CD4-positive, alpha-beta T cell (primary cell): ENCODE results near the gene SCD5. TPM values are rescaled to one million over a fixed set of nuclear protein-coding genes. Genes with fewer than 3 reads are reported as not detected.
"Not testable (repeated sequence)": the region's sequence is repeated elsewhere in the genome, so short reads cannot be mapped to it uniquely, and the experiment has no call there.

ENCODE experiments used
- ATAC-seq: fragments of 200-7000 bp; cut with Tn5 transposase; one replicate; pipeline ENCODE4 v1.10.0; 2022; ENCODE audit warnings: mild to moderate bottlenecking; ENCODE audit not compliant: poor library complexity
- CTCF ChIA-PET: fragments of 350-600 bp; sonication (Branson Sonifier 250); formaldehyde crosslinking; loops from one replicate; lab custom pipeline; 2021; ENCODE audit warnings: antibody characterized with exemption, inconsistent platforms; lab: Charles Lee
- POLR2A ChIA-PET: fragments of 350-600 bp; sonication (Branson Sonifier 250); formaldehyde crosslinking; loops from one replicate; lab custom pipeline; 2021; ENCODE audit warnings: antibody characterized with exemption, inconsistent platforms; lab: Charles Lee
- DNase-seq, 14 experiments: peaks; one replicate each; pipeline ENCODE4 v3.0.0-alpha.2; 2013 to 2020; ENCODE audit warnings: mixed read lengths in 2 of 14
- H3K27ac ChIP-seq, 2 donors: one replicate each; pipeline versions ENCODE4 v1.5.1 to v1.7.0; 2013; ENCODE audit warnings: low read length in 2 of 2, low read depth in 1 of 2, mild to moderate bottlenecking in 1 of 2
- H3K27me3 ChIP-seq, 2 experiments: 1 replicate in 1 of 2; 2 replicates in 1 of 2; pipeline versions ENCODE4 v1.6.1 to v1.7.0; 2013; ENCODE audit warnings: low read length in 2 of 2, control low read depth in 1 of 2, mild to moderate bottlenecking in 1 of 2, moderate library complexity in 1 of 2; ENCODE audit not compliant: insufficient read depth in 2 of 2, control insufficient read depth in 1 of 2
- H3K36me3 ChIP-seq: one replicate; pipeline ENCODE4 v1.6.1; 2013; ENCODE audit warnings: low read length, control low read depth; ENCODE audit not compliant: insufficient read depth
- H3K4me1 ChIP-seq: one replicate; pipeline ENCODE4 v1.6.1; 2013; ENCODE audit warnings: low read length, control low read depth; ENCODE audit not compliant: insufficient read depth
- H3K4me3 ChIP-seq: one replicate; pipeline ENCODE4 v1.5.1; 2013; ENCODE audit warnings: mild to moderate bottlenecking, low read length, moderate library complexity
- H3K9me3 ChIP-seq, 2 experiments: 1 replicate in 1 of 2; 2 replicates in 1 of 2; pipeline versions ENCODE4 v1.6.1 to v1.7.0; 2013; ENCODE audit warnings: low read length in 2 of 2, mild to moderate bottlenecking in 2 of 2, control low read depth in 1 of 2, moderate library complexity in 1 of 2; ENCODE audit not compliant: control insufficient read depth in 1 of 2, insufficient read depth in 1 of 2
- H3K27ac Mint-ChIP-seq: one replicate; pipeline ENCODE4 v1.8.0; 2020; ENCODE audit warnings: mixed read lengths
- H3K27me3 Mint-ChIP-seq: one replicate; pipeline ENCODE4 v1.8.0; 2021; ENCODE audit warnings: mixed read lengths
- H3K36me3 Mint-ChIP-seq: one replicate; pipeline ENCODE4 v1.8.0; 2021; ENCODE audit warnings: low read depth, mixed read lengths
- H3K4me1 Mint-ChIP-seq: one replicate; pipeline ENCODE4 v1.8.0; 2021; ENCODE audit warnings: low read depth, mixed read lengths
- H3K4me3 Mint-ChIP-seq: one replicate; pipeline ENCODE4 v1.8.0; 2020; ENCODE audit warnings: mild to moderate bottlenecking, mixed read lengths
- H3K9me3 Mint-ChIP-seq: one replicate; pipeline ENCODE4 v1.8.0; 2020; ENCODE audit warnings: mixed read lengths
- CTCF ChIP-seq: fragments of 200-600 bp; IDR thresholded peaks from one replicate; pipeline ENCODE4 v1.8.0; 2022; ENCODE audit warnings: antibody characterized with exemption, mild to moderate bottlenecking
- intact Hi-C, 2 experiments: fragments of 100-400 bp; cut with DNase I in 1 of 2; cut with micrococcal nuclease in 1 of 2; formaldehyde crosslinking; loops; one replicate each; pipeline versions ENCODE4 v1.15.1 to v1.9.0; 2023 to 2025; cut with DNase I, micrococcal nuclease
- total RNA-seq, 174 experiments: library from RNA in 2 of 174; stranded (reverse) in 2 of 174; gene quantifications; one replicate each; pipeline ENCODE4 v1.2.3 and lab custom pipeline; 2021 to 2026

Gene SCD5
- total RNA-seq, 2 experiments from 2014 or later = 0.14 to 0.25 TPM

- H3K4me1 Mint-ChIP-seq = no peaks in the 10 kb centered on the region
- no peak overlapping the region for H3K27ac ChIP-seq
- H3K27me3 ChIP-seq = no peaks in the 10 kb centered on the region
- no peaks in the 10 kb centered on the region for H3K9me3 ChIP-seq
- H3K9me3 Mint-ChIP-seq = no peaks in the 10 kb centered on the region
- peaks cover 70% of the 10 kb centered on the region for H3K36me3 ChIP-seq
- POLR2A ChIA-PET = no interaction called here
- peaks cover 86% of the 10 kb centered on the region for H3K36me3 Mint-ChIP-seq
- intact Hi-C loops = loop anchor here in 1 of 2 experiments (10.0 kb wide), 1 partner anchor 356 kb away; no protein-coding TSS in a partner anchor
- CTCF ChIA-PET = no interaction called here
- H3K27ac Mint-ChIP-seq = no peak overlapping the region
- no peak for DNase-seq
- no peaks in the 10 kb centered on the region for H3K27me3 Mint-ChIP-seq
- H3K4me1 ChIP-seq = no peaks in the 10 kb centered on the region
- H3K4me3 Mint-ChIP-seq = no peak overlapping the region
- ATAC-seq = no peak
- no peak overlapping the region for H3K4me3 ChIP-seq
- TF ChIP-seq CTCF = no peak
These were observed 22.1 kb upstream of the SCD5 start for GRCh38 chr4:82820689-82821088.

DNA sequence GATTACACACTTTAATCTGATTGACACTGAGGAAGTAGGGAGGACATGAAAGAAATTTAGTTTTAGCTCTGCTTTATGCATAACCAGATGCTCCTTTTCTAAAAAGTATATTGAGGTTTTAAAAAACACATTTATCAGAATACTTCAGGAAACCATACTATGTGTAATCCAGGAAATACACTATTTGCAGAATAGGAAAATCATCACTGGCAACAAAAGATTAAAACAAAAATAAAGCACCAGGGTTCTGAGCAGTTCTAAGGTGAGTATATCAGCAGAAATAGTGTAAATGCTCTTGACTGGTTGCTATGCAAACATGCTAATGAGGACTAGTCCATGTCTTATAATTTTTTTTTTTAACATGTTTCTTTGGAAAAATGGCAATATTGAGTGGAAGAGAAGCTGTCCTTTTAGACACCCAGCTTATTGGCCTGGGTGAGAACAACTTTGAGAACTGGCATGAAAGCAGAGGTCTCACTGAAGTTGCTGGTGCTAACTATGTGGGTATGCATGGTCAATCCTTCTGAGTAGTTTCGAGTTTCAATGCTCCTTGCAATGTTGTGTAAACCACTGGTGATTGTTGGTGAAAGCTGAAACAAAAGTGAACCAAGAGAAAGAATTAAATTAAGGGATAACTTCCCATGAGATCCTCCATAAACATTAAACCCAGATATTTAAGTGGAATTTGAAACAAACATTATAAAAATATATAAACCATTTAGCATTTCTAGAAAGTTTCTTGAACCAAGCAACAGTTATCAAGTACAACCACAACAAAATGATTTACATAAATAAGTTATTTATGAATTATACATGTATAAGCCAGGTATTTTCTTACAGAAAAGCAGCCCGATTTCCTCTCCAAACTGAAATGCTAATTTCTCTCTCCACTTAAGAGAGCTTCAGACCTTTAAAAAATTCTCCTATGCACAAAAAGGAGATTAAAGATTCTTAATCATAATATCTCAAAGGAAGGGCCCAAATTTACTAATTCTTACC, 20.4 kb upstream of the SCD5 start:
- Histone ChIP-seq H3K27ac (no peak overlapping the region), H3K27me3 (no peaks in the 10 kb centered on the region), H3K4me1 (no peaks in the 10 kb centered on the region), H3K9me3 (no peaks in the 10 kb centered on the region), H3K4me3 (no peak overlapping the region), H3K36me3 (peaks cover 52% of the 10 kb centered on the region)
- H3K36me3 Mint-ChIP-seq = peaks cover 70% of the 10 kb centered on the region
- H3K4me3 Mint-ChIP-seq = no peak overlapping the region
- H3K27me3 Mint-ChIP-seq = no peaks in the 10 kb centered on the region
- CTCF ChIA-PET = no interaction called here
- no peaks in the 10 kb centered on the region for H3K9me3 Mint-ChIP-seq
- POLR2A ChIA-PET = no interaction called here
- TF ChIP-seq CTCF = no peak
- DNase-seq = no peak
- H3K4me1 Mint-ChIP-seq = no peaks in the 10 kb centered on the region
- no peak for ATAC-seq
- intact Hi-C loops = no loop called here
- H3K27ac Mint-ChIP-seq = peak overlapping the region; percentile 33

DNA sequence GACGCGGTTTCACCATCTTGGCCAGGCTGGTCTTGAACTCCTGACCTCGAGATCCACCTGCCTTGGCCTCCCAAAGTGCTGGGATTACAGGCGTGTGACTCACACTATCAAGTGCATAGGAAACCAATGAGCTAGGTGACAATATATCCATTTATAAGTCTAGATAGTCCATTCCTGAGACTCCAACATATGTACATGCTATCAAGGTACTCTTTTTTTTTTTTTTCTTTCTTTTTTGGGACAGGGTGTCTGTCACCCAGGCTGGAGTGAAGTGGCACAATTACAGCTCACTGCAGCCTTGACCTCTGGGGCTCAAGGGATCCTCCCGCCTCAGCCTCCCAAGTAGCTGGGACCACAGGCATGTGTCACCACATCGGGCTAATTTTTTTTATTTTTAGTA, 18.3 kb upstream of the SCD5 start:
- H3K27me3 ChIP-seq, ATAC-seq, intact Hi-C loops, H3K4me3 ChIP-seq, CTCF ChIA-PET, H3K9me3 ChIP-seq, H3K4me1 Mint-ChIP-seq, POLR2A ChIA-PET, H3K4me3 Mint-ChIP-seq, H3K27ac ChIP-seq, DNase-seq, H3K27ac Mint-ChIP-seq, H3K27me3 Mint-ChIP-seq, H3K4me1 ChIP-seq, H3K9me3 Mint-ChIP-seq: not testable (repeated sequence)
- H3K36me3 Mint-ChIP-seq = peaks cover 50% of the 10 kb centered on the region
- H3K36me3 ChIP-seq = peaks cover 34% of the 10 kb centered on the region
